Activated naive CD8-positive, alpha-beta T cell treated with anti-CD3 and anti-CD28 coated beads, Interleukin-2, amount 50 U/mL, for 24 hours (primary cell): Measurements from ENCODE around the gene GTPBP1.

Experiments
- ATAC-seq: fragments of 150-1000 bp; cut with Tn5 transposase; one replicate; pipeline ENCODE4 v1.10.0; 2021
- DNase-seq: peaks from one replicate; pipeline ENCODE4 v3.0.0; 2021
- H3K27ac Mint-ChIP-seq: one replicate; pipeline ENCODE4 v1.8.0; 2021; ENCODE audit warnings: mild to moderate bottlenecking, mixed read lengths
- H3K27me3 Mint-ChIP-seq: one replicate; pipeline ENCODE4 v1.8.0; 2021; ENCODE audit warnings: mixed read lengths
- H3K36me3 Mint-ChIP-seq: one replicate; pipeline ENCODE4 v1.8.0; 2021; ENCODE audit warnings: low read depth, mixed read lengths
- H3K4me1 Mint-ChIP-seq: one replicate; pipeline ENCODE4 v1.8.0; 2021; ENCODE audit warnings: mixed read lengths
- H3K4me3 Mint-ChIP-seq: one replicate; pipeline ENCODE4 v1.8.0; 2021; ENCODE audit warnings: mild to moderate bottlenecking, moderate library complexity, mixed read lengths
- H3K9me3 Mint-ChIP-seq: one replicate; pipeline ENCODE4 v1.8.0; 2021; ENCODE audit warnings: mixed read lengths

Gene GTPBP1

GRCh38 chr22:38697425-38698089 lies 8.2 kb upstream of the GTPBP1 start:
- no peak for DNase-seq
- peak overlapping the region; percentile 85 for H3K27ac Mint-ChIP-seq
- no peak for ATAC-seq
- H3K36me3 Mint-ChIP-seq, result peaks cover 58% of the 10 kb centered on the region
- H3K9me3 Mint-ChIP-seq, result no peaks in the 10 kb centered on the region
- H3K4me1 Mint-ChIP-seq, result peaks cover 78% of the 10 kb centered on the region
- H3K27me3 Mint-ChIP-seq, result no peaks in the 10 kb centered on the region
- H3K4me3 Mint-ChIP-seq, result peak overlapping the region; percentile 92

GRCh38 chr22:38698407-38699094 lies 7.2 kb upstream of the GTPBP1 start:
- Mint-ChIP-seq H3K9me3 (no peaks in the 10 kb centered on the region), H3K36me3 (peaks cover 49% of the 10 kb centered on the region), H3K4me1 (peaks cover 72% of the 10 kb centered on the region), H3K4me3 (peak overlapping the region; percentile 92), H3K27ac (peak overlapping the region; percentile 94), H3K27me3 (no peaks in the 10 kb centered on the region)
- ATAC-seq, result no peak
- no peak for DNase-seq

- Mint-ChIP-seq H3K4me1 (peaks cover 71% of the 10 kb centered on the region), H3K9me3 (no peaks in the 10 kb centered on the region), H3K4me3 (peak overlapping the region; percentile 92), H3K27ac (peak overlapping the region; percentile 94), H3K36me3 (peaks cover 45% of the 10 kb centered on the region), H3K27me3 (no peaks in the 10 kb centered on the region)
- ATAC-seq (no peak), DNase-seq (no peak)
These were observed 6.6 kb upstream of the GTPBP1 start for GRCh38 chr22:38699143-38699542.

GRCh38 chr22:38699784-38700183 lies 6.0 kb upstream of the GTPBP1 start:
- peak overlapping the region; percentile 92 for H3K4me3 Mint-ChIP-seq
- H3K36me3 Mint-ChIP-seq, result peaks cover 41% of the 10 kb centered on the region
- H3K4me1 Mint-ChIP-seq, result peaks cover 69% of the 10 kb centered on the region
- ATAC-seq (no peak), DNase-seq (no peak)
- H3K9me3 Mint-ChIP-seq, result no peaks in the 10 kb centered on the region
- peak overlapping the region; percentile 94 for H3K27ac Mint-ChIP-seq
- H3K27me3 Mint-ChIP-seq, result no peaks in the 10 kb centered on the region

GRCh38 chr22:38700270-38700788 lies 5.4 kb upstream of the GTPBP1 start:
- no peak for DNase-seq
- peaks cover 36% of the 10 kb centered on the region for H3K36me3 Mint-ChIP-seq
- H3K27me3 Mint-ChIP-seq, result no peaks in the 10 kb centered on the region
- peak overlapping the region; percentile 97 for H3K27ac Mint-ChIP-seq
- peak; percentile 7 for ATAC-seq
- peak overlapping the region; percentile 92 for H3K4me3 Mint-ChIP-seq
- peaks cover 69% of the 10 kb centered on the region for H3K4me1 Mint-ChIP-seq
- H3K9me3 Mint-ChIP-seq, result no peaks in the 10 kb centered on the region

GRCh38 chr22:38700789-38701628 lies 4.7 kb upstream of the GTPBP1 start, which contains the start of gene JOSD1:
Gene JOSD1, minus strand, starts transcription at chr22:38700943. Its CDS starts 956 bp downstream, at chr22:38699987.
- peak; percentile 44 for ATAC-seq
- H3K36me3 Mint-ChIP-seq, result peaks cover 33% of the 10 kb centered on the region
- H3K9me3 Mint-ChIP-seq, result no peaks in the 10 kb centered on the region
- peak within 1 kb of the TSS; percentile 97 for H3K27ac Mint-ChIP-seq
- peak within 1 kb of the TSS; percentile 92 for H3K4me3 Mint-ChIP-seq
- peaks cover 66% of the 10 kb centered on the region for H3K4me1 Mint-ChIP-seq
- DNase-seq, result peak; percentile 100
- no peaks in the 10 kb centered on the region for H3K27me3 Mint-ChIP-seq

GRCh38 chr22:38704654-38705234 lies 1.0 kb upstream of the GTPBP1 start:
- no peak for ATAC-seq
- Mint-ChIP-seq H3K36me3 (peaks cover 30% of the 10 kb centered on the region), H3K27ac (peak overlapping the region; percentile 97), H3K27me3 (no peaks in the 10 kb centered on the region), H3K9me3 (no peaks in the 10 kb centered on the region), H3K4me1 (peaks cover 56% of the 10 kb centered on the region), H3K4me3 (peak overlapping the region; percentile 86)
- no peak for DNase-seq

GRCh38 chr22:38706101-38706900 lies 557 bp downstream of the GTPBP1 start:
- Mint-ChIP-seq H3K9me3 (no peaks in the 10 kb centered on the region), H3K4me3 (peak overlapping the region; percentile 94), H3K4me1 (peaks cover 66% of the 10 kb centered on the region), H3K27ac (peak overlapping the region; percentile 89), H3K27me3 (no peaks in the 10 kb centered on the region), H3K36me3 (peaks cover 40% of the 10 kb centered on the region)
- peak; percentile 50 for DNase-seq
- ATAC-seq, result no peak

GRCh38 chr22:38706901-38707195 lies 1.1 kb downstream of the GTPBP1 start:
- Mint-ChIP-seq H3K27me3 (no peaks in the 10 kb centered on the region), H3K4me1 (peaks cover 61% of the 10 kb centered on the region), H3K27ac (peak overlapping the region; percentile 89), H3K9me3 (no peaks in the 10 kb centered on the region), H3K36me3 (peaks cover 41% of the 10 kb centered on the region), H3K4me3 (peak overlapping the region; percentile 94)
- no peak for ATAC-seq
- no peak for DNase-seq

GRCh38 chr22:38707346-38707745 lies 1.6 kb downstream of the GTPBP1 start:
- Mint-ChIP-seq H3K4me1 (peaks cover 62% of the 10 kb centered on the region), H3K9me3 (no peaks in the 10 kb centered on the region), H3K27me3 (no peaks in the 10 kb centered on the region), H3K27ac (peak overlapping the region; percentile 89), H3K4me3 (peak overlapping the region; percentile 94), H3K36me3 (peaks cover 44% of the 10 kb centered on the region)
- ATAC-seq (no peak), DNase-seq (no peak)

GRCh38 chr22:38707984-38708383 lies 2.2 kb downstream of the GTPBP1 start:
- Mint-ChIP-seq H3K27ac (no peak overlapping the region), H3K27me3 (no peaks in the 10 kb centered on the region), H3K9me3 (no peaks in the 10 kb centered on the region), H3K36me3 (peaks cover 46% of the 10 kb centered on the region), H3K4me3 (peak overlapping the region; percentile 94), H3K4me1 (peaks cover 66% of the 10 kb centered on the region)
- DNase-seq, result no peak
- ATAC-seq, result no peak

GRCh38 chr22:38709306-38709705 lies 3.6 kb downstream of the GTPBP1 start:
- Mint-ChIP-seq H3K36me3 (peaks cover 48% of the 10 kb centered on the region), H3K4me1 (peaks cover 72% of the 10 kb centered on the region), H3K27me3 (no peaks in the 10 kb centered on the region), H3K4me3 (no peak overlapping the region), H3K27ac (peak overlapping the region; percentile 8), H3K9me3 (no peaks in the 10 kb centered on the region)
- ATAC-seq (no peak), DNase-seq (no peak)

GRCh38 chr22:38710351-38710750 lies 4.6 kb downstream of the GTPBP1 start:
- no peak overlapping the region for H3K4me3 Mint-ChIP-seq
- no peak overlapping the region for H3K27ac Mint-ChIP-seq
- peaks cover 51% of the 10 kb centered on the region for H3K36me3 Mint-ChIP-seq
- H3K4me1 Mint-ChIP-seq, result peaks cover 65% of the 10 kb centered on the region
- no peaks in the 10 kb centered on the region for H3K9me3 Mint-ChIP-seq
- DNase-seq (no peak), ATAC-seq (no peak)
- H3K27me3 Mint-ChIP-seq, result no peaks in the 10 kb centered on the region

GRCh38 chr22:38710866-38711265 lies 5.1 kb downstream of the GTPBP1 start:
- ATAC-seq, result no peak

More at GRCh38 chr22:38710866-38711265, 5.1 kb downstream of the GTPBP1 start:
- Mint-ChIP-seq H3K4me3 (no peak overlapping the region), H3K4me1 (peaks cover 64% of the 10 kb centered on the region), H3K27me3 (no peaks in the 10 kb centered on the region), H3K27ac (peak overlapping the region; percentile 10), H3K36me3 (peaks cover 51% of the 10 kb centered on the region), H3K9me3 (no peaks in the 10 kb centered on the region)
- DNase-seq, result no peak
